GM21390 (cell line): ENCODE data around the gene FTL.
A peak's percentile ranks its signal among the peaks of the same experiment; 100 is the strongest.
"Not testable (repeated sequence)": the region's sequence is repeated elsewhere in the genome, so short reads cannot be mapped to it uniquely, and the experiment has no call there.

Source experiments
- ATAC-seq: cut with Tn5 transposase; IDR thresholded peaks from one replicate; pipeline ENCODE4 v1.9.1; 2021; ENCODE audit not compliant: unreplicated experiment

Gene FTL

DNA sequence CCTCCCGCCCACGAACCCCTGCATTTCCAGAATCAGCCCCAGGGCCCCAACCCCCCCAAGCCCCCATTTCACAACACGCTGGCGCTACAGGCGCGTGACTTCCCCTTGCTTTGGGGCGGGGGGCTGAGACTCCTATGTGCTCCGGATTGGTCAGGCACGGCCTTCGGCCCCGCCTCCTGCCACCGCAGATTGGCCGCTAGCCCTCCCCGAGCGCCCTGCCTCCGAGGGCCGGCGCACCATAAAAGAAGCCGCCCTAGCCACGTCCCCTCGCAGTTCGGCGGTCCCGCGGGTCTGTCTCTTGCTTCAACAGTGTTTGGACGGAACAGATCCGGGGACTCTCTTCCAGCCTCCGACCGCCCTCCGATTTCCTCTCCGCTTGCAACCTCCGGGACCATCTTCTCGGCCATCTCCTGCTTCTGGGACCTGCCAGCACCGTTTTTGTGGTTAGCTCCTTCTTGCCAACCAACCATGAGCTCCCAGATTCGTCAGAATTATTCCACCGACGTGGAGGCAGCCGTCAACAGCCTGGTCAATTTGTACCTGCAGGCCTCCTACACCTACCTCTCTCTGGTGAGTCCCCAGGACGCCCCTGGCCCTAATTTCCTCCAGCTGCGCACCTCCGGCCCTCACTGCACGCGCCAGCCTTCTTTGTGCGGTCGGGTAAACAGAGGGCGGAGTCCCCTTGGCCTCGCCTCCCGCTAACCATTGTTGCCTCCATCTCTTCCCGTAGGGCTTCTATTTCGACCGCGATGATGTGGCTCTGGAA lies at the start of gene FTL:
Gene FTL, plus strand, starts transcription at position 270 of the 766 bp plus-strand sequence. Its CDS starts 199 bp downstream, at position 469.
- peak; percentile 50 for ATAC-seq

DNA sequence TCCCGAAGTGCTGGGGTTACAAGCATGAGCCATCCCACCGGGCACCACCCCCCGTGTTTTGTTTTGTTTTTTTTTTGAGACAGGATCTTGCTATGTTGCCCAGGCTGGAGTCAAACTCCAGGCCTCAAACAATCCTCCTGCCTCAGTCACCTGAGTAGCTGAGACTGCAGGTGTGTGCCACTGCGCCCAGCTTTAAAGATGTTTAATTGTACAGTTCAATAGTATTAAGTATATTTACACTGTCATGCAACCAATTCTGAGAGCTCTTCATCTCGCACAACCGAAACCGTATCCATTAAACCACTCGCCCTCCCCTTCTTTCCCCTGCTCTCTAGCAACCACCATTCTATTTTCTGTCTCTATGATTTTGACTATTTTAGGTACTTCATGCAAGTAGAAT lies 49.4 kb upstream of the FTL start:
- no peak for ATAC-seq

DNA sequence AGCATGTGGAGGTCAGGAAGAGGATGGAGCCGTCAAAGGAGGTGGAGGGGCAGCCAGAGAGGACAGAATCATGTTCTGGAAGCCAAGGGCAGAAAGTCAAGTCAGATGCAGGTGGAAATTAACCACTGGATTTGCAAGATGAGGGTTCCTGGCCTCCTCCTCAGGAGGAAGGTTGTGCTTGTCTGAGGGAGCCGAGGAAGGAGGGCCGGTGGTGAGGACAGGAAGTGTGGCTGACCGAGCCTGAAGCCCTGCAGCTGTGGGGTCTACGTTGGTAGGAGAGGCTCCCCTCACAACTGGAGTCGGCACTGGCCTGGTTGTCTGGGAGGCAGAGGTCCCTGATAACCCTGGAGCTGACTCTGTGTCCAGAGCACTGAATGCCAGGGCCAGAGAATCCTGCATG lies 47.0 kb upstream of the FTL start:
- no peak for ATAC-seq

DNA sequence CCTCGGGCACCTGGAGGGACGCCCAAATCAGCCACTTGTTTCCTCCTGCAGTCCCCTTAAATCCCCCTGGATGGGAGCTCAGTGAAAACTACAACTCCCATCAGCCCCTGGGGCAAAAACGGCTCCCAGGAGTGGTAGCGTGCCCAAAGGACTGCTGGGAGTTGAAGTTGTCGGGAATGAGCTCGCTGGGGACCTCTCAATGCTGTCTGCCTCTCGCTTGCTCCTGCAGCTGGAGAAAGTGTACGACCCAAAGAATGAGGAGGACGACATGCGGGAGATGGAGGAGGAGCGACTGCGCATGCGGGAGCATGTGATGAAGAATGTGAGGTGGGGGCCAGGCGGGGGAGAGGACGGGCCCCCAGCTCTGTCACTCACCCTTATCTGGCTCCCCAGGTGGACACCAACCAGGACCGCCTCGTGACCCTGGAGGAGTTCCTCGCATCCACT lies 46.3 kb upstream of the FTL start:
- no peak for ATAC-seq

DNA sequence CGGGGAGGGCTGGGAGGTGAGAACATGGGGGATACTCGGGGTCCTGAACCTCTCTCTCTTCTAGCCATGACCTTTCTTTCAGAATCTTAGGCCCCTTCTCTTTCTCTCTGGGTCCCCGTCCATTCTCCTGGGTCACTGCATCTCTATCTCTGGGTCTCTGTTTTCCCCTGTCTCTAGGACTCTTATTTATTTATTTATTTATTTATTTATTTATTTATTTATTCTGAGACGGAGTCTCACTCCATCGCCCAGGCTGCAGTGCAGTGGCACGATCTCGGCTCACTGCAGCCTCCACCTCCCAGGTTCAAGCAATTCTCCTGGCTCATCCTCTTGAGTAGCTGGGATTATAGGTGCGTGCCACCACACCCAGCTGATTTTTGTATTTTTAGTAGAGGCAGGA lies 45.8 kb upstream of the FTL start:
- ATAC-seq = not testable (repeated sequence)

DNA sequence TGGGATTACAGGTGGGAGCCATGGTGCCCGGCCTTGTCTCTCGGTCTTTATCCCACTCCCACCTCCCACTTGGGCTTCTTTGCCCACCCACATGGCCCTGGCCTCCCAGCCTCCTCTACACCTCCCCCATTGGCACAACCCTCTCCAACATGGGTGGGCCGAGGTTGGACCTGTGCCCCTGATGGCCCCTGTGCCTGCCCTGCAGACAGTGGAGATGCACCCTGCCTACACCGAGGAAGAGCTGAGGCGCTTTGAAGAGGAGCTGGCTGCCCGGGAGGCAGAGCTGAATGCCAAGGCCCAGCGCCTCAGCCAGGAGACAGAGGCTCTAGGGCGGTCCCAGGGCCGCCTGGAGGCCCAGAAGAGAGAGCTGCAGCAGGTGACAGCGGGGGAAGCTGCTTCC lies 44.2 kb upstream of the FTL start:
- ATAC-seq = no peak

DNA sequence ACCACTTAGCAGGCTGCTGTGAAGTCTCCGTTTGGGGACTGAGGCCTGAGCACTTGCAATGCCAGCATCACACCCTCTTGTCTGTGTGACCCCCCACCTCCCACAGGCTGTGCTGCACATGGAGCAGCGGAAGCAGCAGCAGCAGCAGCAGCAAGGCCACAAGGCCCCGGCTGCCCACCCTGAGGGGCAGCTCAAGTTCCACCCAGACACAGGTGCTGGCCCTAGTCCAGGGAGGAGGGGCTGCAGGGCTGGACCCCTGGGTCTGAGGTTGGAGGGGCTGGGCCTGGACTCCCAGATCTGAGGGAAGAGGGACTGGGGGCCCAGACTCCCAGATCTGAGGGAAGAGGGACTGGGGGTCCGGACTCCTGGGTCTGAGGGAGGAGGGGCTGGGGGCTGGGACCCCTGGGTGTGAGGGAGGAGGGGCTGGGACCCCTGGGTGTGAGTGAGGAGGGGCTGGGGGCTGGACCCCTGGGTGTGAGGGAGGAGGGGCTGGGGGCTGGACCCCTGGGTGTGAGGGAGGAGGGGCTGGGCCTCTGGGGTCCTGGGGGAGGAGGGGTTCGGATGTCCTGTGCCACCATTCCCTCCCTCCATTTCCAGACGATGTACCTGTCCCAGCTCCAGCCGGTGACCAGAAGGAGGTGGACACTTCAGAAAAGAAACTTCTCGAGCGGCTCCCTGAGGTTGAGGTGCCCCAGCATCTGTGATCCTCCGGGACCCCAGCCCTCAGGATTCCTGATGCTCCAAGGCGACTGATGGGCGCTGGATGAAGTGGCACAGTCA lies 43.2 kb upstream of the FTL start:
- no peak for ATAC-seq

DNA sequence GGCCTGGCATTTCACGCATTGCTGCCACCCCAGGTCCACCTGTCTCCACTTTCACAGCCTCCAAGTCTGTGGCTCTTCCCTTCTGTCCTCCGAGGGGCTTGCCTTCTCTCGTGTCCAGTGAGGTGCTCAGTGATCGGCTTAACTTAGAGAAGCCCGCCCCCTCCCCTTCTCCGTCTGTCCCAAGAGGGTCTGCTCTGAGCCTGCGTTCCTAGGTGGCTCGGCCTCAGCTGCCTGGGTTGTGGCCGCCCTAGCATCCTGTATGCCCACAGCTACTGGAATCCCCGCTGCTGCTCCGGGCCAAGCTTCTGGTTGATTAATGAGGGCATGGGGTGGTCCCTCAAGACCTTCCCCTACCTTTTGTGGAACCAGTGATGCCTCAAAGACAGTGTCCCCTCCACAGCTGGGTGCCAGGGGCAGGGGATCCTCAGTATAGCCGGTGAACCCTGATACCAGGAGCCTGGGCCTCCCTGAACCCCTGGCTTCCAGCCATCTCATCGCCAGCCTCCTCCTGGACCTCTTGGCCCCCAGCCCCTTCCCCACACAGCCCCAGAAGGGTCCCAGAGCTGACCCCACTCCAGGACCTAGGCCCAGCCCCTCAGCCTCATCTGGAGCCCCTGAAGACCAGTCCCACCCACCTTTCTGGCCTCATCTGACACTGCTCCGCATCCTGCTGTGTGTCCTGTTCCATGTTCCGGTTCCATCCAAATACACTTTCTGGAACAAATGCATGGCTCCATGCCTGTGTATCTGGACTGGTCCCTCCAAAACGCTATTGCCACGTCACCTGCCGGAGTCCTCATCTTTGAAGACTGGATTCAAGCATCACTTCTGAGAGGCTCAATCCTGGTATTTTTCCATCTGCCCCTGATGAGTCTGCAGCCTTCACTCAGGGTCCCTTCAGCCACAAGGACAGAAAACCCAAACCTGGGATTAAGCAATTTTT lies 42.3 kb upstream of the FTL start:
- no peak for ATAC-seq

DNA sequence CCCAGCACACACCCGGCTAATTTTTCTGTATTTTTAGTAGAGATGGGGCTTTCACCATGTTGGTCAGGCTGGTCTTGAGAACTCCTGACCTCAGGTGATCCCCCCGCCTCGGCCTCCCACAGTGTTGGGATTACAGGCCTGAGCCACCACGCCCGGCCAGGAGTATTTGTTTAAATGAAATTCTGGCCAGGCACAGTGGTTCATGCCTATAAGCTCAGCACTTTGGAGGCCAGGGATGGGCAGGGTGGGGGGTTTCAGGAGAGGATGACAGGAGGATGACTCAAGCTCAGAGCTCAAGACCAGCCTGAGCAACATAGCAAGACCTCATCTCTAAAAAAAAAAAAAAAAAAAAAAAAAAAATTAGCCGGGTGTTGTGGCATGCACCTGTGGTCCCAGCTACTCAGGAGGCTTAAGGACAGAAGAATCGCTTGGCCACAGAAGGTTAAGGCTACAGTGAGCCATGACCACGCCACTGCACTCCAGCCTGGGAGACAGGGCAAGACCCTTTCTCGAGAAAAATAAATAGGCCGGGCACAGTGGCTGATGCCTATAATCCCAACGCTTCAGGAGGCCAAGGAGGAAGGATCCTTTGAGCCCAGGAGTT lies 39.8 kb upstream of the FTL start:
- ATAC-seq = no peak

DNA sequence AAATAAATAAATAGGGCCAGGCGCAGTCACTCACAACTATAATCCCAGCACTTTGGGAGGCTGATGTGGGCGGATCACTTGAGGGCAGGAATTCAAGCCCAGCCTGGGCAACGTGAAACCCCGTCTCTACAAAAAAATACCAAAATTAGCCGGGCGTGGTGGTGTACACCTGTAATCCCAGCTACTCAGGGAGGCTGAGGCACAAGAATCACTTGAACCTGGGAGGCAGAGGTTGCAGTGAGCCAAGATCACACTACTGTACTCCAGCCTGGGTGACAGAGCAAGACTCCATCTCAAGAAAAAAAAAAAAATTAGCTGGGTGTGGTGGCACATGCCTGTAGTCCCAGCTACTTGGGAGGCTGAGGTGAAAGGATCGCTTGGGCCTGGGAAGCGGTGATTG lies 39.2 kb upstream of the FTL start:
- not testable (repeated sequence) for ATAC-seq

DNA sequence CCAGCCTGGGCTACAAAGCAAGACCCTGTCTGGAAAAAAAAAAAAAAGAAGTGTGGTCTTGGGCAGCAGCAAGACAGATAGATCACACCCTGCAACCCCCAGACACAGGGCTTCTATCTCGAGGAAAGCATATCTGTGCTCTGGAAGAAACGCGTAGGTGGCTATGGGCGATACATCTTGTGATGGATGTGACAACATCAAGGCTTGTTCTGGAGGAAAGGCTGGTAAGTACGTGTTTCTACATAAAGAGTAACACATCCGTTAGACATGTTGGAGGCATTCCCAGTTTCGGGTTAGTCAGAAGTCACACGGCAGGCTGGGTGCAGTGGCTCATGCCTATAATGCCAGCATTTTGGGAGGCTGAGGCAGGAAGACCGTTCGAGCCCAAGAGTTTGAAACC lies 38.2 kb upstream of the FTL start:
- no peak for ATAC-seq

DNA sequence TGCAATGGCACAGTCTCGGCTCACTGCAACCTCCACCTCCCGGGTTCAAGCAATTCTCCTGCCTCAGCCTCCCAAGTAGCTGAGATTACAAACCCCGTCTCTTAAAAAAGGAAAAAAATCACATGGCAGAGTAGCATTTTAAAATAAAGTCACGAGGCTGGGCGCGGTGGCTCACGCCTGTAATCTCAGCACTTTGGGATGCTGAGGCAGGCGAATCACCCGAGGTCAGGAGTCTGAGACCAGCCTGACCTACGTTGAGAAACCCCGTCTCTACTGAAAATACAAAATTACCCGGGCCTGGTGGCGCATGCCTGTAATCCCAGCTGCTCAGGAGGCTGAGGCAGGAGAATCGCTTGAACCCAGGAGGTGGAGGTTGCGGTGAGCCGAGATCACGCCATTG lies 37.4 kb upstream of the FTL start:
- ATAC-seq = not testable (repeated sequence)

DNA sequence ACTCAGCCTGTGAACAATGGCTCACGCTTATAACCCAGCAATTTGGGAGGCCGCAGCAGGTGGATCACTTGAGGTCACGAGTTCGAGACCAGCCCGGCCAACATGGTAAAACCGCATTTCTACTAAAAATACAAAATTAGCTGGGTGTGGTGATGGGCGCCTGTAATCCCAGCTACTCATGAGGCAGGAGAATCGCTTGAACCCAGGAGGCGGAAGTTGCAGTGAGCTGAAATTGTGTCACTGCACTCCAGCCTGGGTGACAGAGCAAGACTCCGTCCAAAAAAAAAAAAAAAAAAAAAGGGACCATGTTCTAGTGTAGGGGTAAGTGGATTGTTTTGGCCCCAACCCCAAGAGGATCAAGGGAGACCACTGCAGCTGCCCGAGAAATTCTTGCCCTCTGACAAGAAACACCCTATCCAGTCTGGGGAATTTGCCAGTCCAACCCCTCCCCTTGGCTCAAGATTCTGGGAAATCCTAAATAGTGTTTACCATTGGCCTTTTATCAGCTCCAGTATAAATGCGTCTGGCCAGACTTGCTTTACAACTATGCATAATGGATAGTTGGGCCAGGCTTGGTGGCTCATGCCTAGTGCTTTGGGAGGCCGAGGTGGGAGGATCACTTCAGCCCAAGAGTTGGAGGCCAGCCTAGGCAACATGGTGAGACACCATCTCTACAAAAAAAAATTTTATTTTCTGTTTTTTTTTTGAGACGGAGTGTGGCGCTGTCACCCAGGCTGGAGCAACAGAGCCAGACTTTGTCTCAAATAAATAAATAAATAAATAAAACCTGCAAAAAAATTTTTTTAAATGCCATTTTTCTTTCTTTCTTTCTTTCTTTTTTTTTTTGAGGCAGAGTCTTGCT lies 36.7 kb upstream of the FTL start:
- no peak for ATAC-seq

DNA sequence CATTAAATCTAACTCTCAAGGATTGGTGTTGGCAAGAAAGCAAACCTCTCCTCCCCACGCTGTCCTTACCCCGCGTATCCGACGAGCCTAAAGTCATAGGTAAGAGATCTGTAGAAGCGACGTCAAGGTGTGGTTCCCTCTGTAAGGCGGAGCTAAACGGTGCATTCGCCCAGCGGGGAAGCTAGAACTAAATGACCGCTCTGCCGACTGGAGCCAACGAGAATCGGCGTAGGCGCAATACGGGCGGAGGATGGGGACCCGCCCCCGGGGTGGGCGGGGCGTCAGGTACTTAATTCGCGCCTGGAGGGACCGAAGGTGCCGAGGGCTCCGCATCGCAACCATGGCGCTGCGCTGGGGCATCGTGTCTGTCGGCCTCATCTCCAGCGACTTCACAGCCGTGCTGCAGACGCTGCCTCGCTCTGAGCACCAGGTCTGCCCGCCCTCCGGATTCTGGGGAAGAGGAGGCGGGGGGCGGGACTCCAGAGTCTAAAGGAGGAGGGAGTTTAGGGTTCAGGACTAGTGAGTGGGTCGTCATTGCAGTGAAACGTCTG lies 31.7 kb upstream of the FTL start, which contains the start of gene DHDH:
Gene DHDH, plus strand, starts transcription at position 318 of the 551 bp plus-strand sequence. Its CDS starts 23 bp downstream, at position 341.
- peak; percentile 46 for ATAC-seq

DNA sequence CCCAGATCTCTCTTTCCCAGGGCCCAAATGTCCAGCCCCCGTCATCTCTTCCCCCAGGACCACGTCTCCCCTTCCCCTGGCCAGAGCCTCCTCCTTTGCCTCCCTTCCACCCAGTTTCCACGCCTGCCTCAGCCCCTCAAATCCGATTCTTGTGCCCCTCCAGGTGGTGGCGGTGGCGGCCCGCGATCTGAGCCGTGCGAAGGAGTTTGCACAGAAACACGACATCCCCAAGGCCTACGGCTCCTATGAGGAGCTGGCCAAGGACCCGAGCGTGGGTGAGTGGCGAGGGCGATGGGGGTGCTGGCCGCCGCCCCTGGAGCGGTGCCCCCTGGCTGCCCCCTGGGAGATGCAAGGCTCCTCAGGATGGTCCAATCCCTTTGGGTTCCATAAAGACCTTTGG lies 30.3 kb upstream of the FTL start:
- ATAC-seq = no peak

DNA sequence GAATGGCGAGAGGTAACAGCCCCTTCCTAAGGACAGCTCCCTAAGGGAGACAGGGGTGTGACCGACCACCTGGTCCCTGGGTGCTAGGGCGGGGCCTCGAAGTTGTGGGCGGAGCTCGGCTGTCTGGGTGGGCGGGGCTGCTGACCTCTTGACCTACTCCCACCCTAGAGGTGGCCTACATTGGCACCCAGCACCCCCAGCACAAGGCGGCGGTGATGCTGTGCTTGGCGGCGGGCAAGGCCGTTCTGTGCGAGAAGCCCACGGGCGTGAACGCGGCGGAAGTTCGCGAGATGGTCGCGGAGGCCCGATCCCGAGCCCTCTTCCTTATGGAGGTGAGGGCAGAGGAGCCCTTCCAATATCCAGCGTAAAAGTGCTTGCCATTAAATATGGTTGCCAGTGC lies 29.2 kb upstream of the FTL start:
- ATAC-seq = no peak

DNA sequence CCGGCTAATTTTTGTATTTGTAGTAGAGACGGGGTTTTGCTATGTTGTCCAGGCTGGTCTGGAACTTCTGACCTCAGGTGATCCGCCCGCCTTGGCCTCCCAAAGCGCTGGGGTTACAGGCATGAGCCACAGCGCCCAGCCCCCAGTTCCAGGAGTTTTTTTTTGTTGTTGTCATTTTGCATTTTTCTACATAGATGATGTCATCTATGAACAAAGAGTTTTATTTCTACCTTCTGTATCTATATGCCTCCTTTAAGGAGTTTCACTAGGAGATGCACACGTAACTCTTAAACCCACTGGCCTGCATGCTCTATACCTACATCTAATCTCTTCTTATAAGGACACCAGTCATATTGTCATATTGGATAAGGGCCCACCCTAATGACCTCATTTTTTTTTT lies 26.9 kb upstream of the FTL start:
- no peak for ATAC-seq

DNA sequence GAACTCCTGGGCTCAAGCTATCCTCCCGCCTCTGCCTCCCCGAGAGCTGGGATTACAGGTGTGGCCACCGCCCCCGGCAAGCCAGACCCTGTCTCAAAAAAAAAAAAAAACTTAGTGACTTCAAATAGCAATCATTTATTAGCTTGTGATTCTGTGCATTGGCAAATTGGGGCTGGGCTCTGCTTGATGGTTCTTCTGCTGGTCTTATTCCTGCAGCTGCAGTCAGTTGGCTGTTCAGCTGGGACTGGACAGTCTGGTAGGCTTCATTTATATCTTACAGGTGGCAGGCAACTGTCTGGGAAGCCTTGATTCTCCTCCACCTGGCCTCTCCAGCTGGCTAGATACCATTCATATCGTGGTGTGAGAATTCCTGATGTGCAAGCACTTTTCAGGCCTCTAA lies 24.2 kb upstream of the FTL start:
- ATAC-seq = no peak

DNA sequence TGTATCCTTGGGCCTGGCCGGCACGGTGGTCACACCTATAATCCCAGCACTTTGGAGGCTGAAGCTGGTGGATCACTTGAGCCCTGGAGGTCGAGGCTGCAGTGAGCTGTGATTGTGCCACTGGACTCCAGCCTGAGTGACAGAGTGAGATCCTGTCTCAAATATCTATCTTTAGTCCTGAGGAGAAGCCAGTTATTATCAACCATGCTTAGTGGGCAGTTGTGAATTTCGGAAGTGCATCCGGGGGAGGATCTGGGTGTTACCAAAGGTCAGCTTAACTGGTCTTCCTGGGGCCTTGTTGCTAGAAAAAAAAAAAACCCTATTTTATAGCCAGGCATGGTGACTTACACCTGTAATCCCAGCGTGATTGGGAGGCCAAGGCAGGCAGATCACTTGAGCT lies 22.0 kb upstream of the FTL start:
- no peak for ATAC-seq

DNA sequence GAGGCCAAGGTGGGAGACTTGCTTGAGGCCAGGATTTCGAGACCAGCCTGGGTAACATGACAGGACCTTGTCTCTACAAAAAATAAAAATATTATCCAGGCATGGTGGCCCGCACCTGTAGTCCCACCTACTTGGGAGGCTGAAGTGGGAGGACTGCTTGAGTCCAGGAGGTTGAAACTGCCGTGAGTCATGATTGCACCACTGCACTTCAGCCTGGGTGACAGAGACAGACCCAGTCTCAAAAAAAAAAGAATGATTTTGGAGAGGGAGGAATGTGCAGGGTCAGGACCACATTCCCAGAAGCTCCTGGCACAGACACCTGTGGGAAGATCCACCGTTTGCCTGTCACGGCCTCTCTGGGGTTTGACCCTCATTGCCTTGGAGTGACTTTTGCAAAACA lies 19.7 kb upstream of the FTL start:
- ATAC-seq = no peak
